Activated T-cell treated with anti-CD3 and anti-CD28 coated beads, Interleukin-2, amount 50 U/mL, for 4 hours (primary cell): ENCODE measurements around the gene UFD1. TPM values are rescaled to one million over a fixed set of nuclear protein-coding genes. Genes with fewer than 3 reads are reported as not detected.

Source experiments
- ATAC-seq, 2 donors: fragments of 200-7000 bp; cut with Tn5 transposase; one replicate each; pipeline ENCODE4 v1.10.0; 2021
- DNase-seq: peaks from one replicate; pipeline ENCODE4 v3.0.0-alpha.2; 2020
- H3K27me3 Mint-ChIP-seq: one replicate; pipeline ENCODE4 v1.8.0; 2021; ENCODE audit warnings: low read depth, mixed read lengths
- H3K36me3 Mint-ChIP-seq: one replicate; pipeline ENCODE4 v1.8.0; 2022; ENCODE audit warnings: mixed read lengths; ENCODE audit not compliant: insufficient read depth
- H3K4me1 Mint-ChIP-seq: one replicate; pipeline ENCODE4 v1.8.0; 2021; ENCODE audit warnings: low read depth, mixed read lengths
- H3K4me3 Mint-ChIP-seq: one replicate; pipeline ENCODE4 v1.8.0; 2021; ENCODE audit warnings: mild to moderate bottlenecking, moderate library complexity, mixed read lengths
- H3K9me3 Mint-ChIP-seq: one replicate; pipeline ENCODE4 v1.8.0; 2021; ENCODE audit warnings: mixed read lengths
- total RNA-seq, 3 donors: library from RNA; stranded (reverse); gene quantifications; one replicate each; pipeline ENCODE4 v1.2.1, GENCODE V29; 2021

The UFD1 gene
- total RNA-seq, 3 donors from 2014 or later, result 107 TPM

DNA sequence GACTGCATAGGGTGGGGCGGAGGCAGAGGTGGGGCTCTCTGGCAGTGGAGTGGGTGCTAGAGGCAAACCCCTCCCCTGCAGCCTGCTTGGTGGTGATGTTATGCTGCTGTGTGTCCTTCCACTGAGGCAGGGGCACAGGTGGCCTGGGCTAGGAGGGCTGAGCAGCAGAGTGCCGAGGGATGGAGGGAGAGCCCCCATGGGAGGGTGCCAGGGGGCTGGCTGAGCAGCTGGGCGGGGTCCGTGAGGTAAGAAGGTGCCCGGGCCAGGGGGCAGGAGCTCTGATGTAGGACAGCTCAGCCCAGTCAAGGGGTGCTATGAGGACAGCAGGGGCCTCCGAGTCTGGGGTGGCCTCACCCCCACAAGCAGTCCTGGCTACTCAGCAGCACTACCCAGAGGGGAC is 41.0 kb upstream of the UFD1 start:
- DNase-seq (no peak), ATAC-seq (no peak)
- Mint-ChIP-seq H3K27me3 (peaks cover 14% of the 10 kb centered on the region), H3K4me1 (peaks cover 7% of the 10 kb centered on the region), H3K9me3 (no peaks in the 10 kb centered on the region), H3K4me3 (no peak overlapping the region), H3K36me3 (peaks cover 2% of the 10 kb centered on the region)

- H3K4me3 Mint-ChIP-seq, result no peak overlapping the region
- peaks cover 9% of the 10 kb centered on the region for H3K27me3 Mint-ChIP-seq
- peaks cover 5% of the 10 kb centered on the region for H3K4me1 Mint-ChIP-seq
- ATAC-seq (no peak), DNase-seq (no peak)
- H3K9me3 Mint-ChIP-seq, result no peaks in the 10 kb centered on the region
- H3K36me3 Mint-ChIP-seq, result peaks cover 2% of the 10 kb centered on the region
Measured at GRCh38 chr22:19519041-19519926, 40.3 kb upstream of the UFD1 start.

- no peak overlapping the region for H3K4me3 Mint-ChIP-seq
- no peak for DNase-seq
- peaks cover 8% of the 10 kb centered on the region for H3K27me3 Mint-ChIP-seq
- peaks cover 5% of the 10 kb centered on the region for H3K9me3 Mint-ChIP-seq
- H3K36me3 Mint-ChIP-seq, result peaks cover 7% of the 10 kb centered on the region
- H3K4me1 Mint-ChIP-seq, result peaks cover 5% of the 10 kb centered on the region
- no peak for ATAC-seq
Measured at GRCh38 chr22:19518635-19519034, 39.6 kb upstream of the UFD1 start.

GRCh38 chr22:19517919-19518611 is 39.1 kb upstream of the UFD1 start:
- H3K4me1 Mint-ChIP-seq, result peaks cover 2% of the 10 kb centered on the region
- DNase-seq (no peak), ATAC-seq (no peak)
- peaks cover 5% of the 10 kb centered on the region for H3K27me3 Mint-ChIP-seq
- H3K4me3 Mint-ChIP-seq, result no peak overlapping the region
- H3K36me3 Mint-ChIP-seq, result peaks cover 10% of the 10 kb centered on the region
- peaks cover 5% of the 10 kb centered on the region for H3K9me3 Mint-ChIP-seq

DNA sequence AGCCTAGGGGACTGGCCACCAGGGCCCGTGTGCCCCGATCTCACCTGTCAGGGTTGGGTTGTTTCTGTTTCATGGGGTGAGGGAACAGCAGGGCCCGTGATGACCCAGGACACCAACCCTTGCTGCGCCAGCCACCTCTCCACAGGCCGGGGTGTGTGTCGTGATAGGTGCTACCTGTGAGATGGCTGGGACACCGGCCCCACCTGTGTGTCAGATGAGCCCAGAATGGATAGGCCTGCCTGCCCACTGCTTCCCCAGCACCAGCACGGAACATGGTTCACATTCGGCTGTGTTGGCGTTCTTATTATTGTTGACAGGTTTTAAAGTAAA is 38.1 kb upstream of the UFD1 start:
- Mint-ChIP-seq H3K4me3 (no peak overlapping the region), H3K9me3 (peaks cover 5% of the 10 kb centered on the region), H3K36me3 (peaks cover 10% of the 10 kb centered on the region), H3K27me3 (no peaks in the 10 kb centered on the region), H3K4me1 (no peaks in the 10 kb centered on the region)
- ATAC-seq, result no peak
- no peak for DNase-seq

- H3K9me3 Mint-ChIP-seq, result peaks cover 5% of the 10 kb centered on the region
- no peaks in the 10 kb centered on the region for H3K4me1 Mint-ChIP-seq
- H3K4me3 Mint-ChIP-seq, result no peak overlapping the region
- ATAC-seq (no peak), DNase-seq (no peak)
- peaks cover 8% of the 10 kb centered on the region for H3K36me3 Mint-ChIP-seq
- H3K27me3 Mint-ChIP-seq, result no peaks in the 10 kb centered on the region
Measured at GRCh38 chr22:19516378-19517170, 37.6 kb upstream of the UFD1 start.

- DNase-seq, result no peak
- H3K9me3 Mint-ChIP-seq, result peaks cover 5% of the 10 kb centered on the region
- no peaks in the 10 kb centered on the region for H3K4me1 Mint-ChIP-seq
- H3K27me3 Mint-ChIP-seq, result no peaks in the 10 kb centered on the region
- H3K36me3 Mint-ChIP-seq, result peaks cover 8% of the 10 kb centered on the region
- no peak overlapping the region for H3K4me3 Mint-ChIP-seq
- ATAC-seq, result no peak
Measured at GRCh38 chr22:19515654-19516377, 36.8 kb upstream of the UFD1 start.

DNA sequence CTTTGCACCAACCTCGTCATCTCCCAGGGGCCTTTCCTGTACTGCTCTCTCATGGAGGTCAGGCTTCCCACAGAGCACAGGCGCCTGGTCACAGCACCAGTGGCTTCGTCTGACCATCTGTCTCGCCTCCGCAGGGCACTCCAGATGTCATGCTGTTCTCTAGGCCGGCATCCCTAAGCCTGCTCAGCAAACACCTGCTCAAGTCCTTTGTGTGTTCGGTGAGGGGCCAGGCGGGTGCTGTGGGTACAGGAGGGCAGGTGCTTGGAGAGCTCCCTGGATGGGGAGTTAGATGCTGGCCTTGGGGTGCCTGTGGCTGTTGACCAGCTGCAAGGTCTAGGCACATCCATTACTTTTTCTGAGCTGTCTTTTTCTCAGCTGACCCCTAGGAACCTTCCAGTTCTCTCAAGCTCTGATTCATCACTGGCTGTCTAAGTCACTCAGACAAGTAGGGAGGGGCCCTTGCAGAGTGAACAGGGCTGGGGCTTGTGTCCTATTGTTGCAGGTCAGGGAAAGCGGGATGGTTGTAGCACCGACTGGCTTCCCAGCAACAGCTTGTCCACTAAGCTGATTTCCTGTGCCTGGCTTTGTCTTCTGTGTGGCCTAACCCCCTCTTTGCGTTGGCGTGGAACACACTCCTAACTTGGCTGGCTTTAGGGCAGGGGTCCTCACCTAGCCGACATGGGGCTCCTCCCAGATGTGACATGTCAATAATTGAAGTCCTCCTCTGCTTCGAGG is 36.0 kb upstream of the UFD1 start:
- no peak for ATAC-seq
- H3K36me3 Mint-ChIP-seq, result peaks cover 8% of the 10 kb centered on the region
- H3K27me3 Mint-ChIP-seq, result no peaks in the 10 kb centered on the region
- no peaks in the 10 kb centered on the region for H3K4me1 Mint-ChIP-seq
- peaks cover 5% of the 10 kb centered on the region for H3K9me3 Mint-ChIP-seq
- no peak overlapping the region for H3K4me3 Mint-ChIP-seq
- DNase-seq, result no peak

DNA sequence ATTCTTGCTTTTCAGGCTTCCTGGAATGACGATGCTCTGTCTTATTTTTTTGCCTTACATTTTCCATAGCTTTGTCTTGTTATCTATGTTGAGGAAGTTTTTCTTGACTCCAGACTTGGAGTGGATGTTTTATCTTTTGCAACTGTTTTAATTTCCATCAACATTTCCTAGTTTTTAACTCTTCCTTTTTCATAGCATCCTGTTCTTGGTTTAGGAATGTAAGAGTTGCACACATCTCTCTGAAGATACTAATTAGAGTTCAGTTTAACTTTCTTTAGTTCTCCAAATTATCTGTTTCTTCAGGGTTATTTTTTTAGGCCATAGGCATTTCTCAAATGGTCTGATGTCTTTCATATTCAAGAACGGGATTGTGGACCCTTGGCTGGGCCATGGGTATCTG is 34.8 kb upstream of the UFD1 start:
- DNase-seq, result no peak
- no peaks in the 10 kb centered on the region for H3K4me1 Mint-ChIP-seq
- H3K36me3 Mint-ChIP-seq, result peaks cover 8% of the 10 kb centered on the region
- no peak for ATAC-seq
- no peaks in the 10 kb centered on the region for H3K27me3 Mint-ChIP-seq
- no peak overlapping the region for H3K4me3 Mint-ChIP-seq
- peaks cover 5% of the 10 kb centered on the region for H3K9me3 Mint-ChIP-seq

- H3K27me3 Mint-ChIP-seq, result no peaks in the 10 kb centered on the region
- no peak for ATAC-seq
- H3K4me3 Mint-ChIP-seq, result no peak overlapping the region
- H3K9me3 Mint-ChIP-seq, result peaks cover 5% of the 10 kb centered on the region
- DNase-seq, result no peak
- H3K4me1 Mint-ChIP-seq, result peaks cover 2% of the 10 kb centered on the region
- peaks cover 8% of the 10 kb centered on the region for H3K36me3 Mint-ChIP-seq
Measured at GRCh38 chr22:19510919-19511341, 31.9 kb upstream of the UFD1 start.

DNA sequence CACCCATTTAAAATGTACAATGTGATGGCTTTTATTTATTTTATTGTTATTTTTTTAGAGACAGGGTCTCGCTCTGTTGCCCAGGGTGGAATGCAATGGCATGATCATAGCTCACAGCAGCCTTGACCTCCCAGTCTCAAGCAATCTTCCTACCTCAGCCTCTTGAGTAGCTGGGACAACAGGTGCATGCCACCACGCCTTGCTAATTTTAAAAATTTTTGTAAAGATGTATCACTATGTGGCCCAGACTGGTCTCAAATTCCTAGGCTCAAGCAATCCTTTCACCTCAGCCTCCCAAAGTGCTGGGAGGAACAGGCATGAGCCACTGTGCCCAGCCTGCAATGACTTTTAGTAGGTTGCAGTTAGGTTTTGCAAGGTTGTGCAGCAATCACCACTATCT is 30.9 kb upstream of the UFD1 start:
- Mint-ChIP-seq H3K9me3 (peaks cover 5% of the 10 kb centered on the region), H3K4me1 (peaks cover 11% of the 10 kb centered on the region), H3K4me3 (no peak overlapping the region), H3K27me3 (no peaks in the 10 kb centered on the region), H3K36me3 (peaks cover 8% of the 10 kb centered on the region)
- ATAC-seq, result no peak
- DNase-seq, result no peak

- peaks cover 5% of the 10 kb centered on the region for H3K9me3 Mint-ChIP-seq
- DNase-seq, result no peak
- H3K36me3 Mint-ChIP-seq, result peaks cover 8% of the 10 kb centered on the region
- no peak for ATAC-seq
- H3K4me1 Mint-ChIP-seq, result peaks cover 11% of the 10 kb centered on the region
- H3K27me3 Mint-ChIP-seq, result no peaks in the 10 kb centered on the region
- no peak overlapping the region for H3K4me3 Mint-ChIP-seq
Measured at GRCh38 chr22:19509191-19509590, 30.2 kb upstream of the UFD1 start.

DNA sequence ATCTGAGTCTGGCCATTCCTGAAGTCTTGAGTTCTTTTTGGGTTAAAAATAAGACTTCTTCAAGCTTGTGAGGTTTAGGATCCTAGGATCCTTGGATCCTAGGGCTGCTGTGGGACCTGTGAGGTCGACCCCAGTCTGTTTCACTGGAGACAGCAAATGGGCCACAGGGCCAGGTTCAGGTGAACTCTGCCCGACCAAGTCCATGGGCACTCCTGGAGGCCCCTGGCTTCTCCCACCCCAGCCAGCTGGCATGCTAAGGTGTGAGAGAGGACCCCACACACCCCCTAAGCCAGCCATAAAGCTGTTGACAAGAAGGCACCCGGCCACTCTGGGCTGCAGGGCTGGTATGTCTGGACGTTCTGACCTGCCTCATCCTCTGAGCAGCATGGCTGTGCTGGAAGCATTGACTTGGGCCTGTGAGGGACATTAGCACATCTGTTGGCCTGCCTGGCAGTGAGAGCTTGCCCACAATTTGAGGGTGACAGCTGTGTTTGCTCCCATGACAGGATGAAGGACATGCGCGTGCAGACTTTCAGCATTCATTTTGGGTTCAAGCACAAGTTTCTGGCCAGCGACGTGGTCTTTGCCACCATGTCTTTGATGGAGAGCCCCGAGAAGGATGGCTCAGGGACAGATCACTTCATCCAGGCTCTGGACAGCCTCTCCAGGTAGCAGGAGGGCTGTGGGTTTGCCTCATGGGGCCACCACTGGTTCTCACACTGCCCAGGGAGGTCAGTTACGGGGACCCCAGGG is 29.2 kb upstream of the UFD1 start:
- DNase-seq (no peak), ATAC-seq (no peak)
- Mint-ChIP-seq H3K4me1 (peaks cover 11% of the 10 kb centered on the region), H3K36me3 (no peaks in the 10 kb centered on the region), H3K4me3 (no peak overlapping the region), H3K9me3 (no peaks in the 10 kb centered on the region), H3K27me3 (no peaks in the 10 kb centered on the region)
